Left renal cortex interstitium (tissue), 4 donors: ENCODE measurements around the gene ERC2. TPM values are rescaled to one million over a fixed set of nuclear protein-coding genes. Genes with fewer than 3 reads are reported as not detected.
"Not testable (repeated sequence)": the region's sequence is repeated elsewhere in the genome, so short reads cannot be mapped to it uniquely, and the experiment has no call there.

Experiments
- DNase-seq, 4 donors: peaks; one replicate each; pipeline ENCODE4 v3.0.0-alpha.2; 2013; ENCODE audit warnings: low read depth in 4 of 4, low spot score in 2 of 4, missing footprints in 1 of 4
- polyA plus RNA-seq, 4 donors: library from polyadenylated mRNA; unstranded; fragments of 120-200 nt; gene quantifications; one replicate each; pipeline ENCODE4 v1.2.1, GENCODE V29; 2013; ENCODE audit not compliant: insufficient read length in 4 of 4

ERC2 gene
- polyA plus RNA-seq, 4 donors: 2.0 to 4.2 (median 3.8) TPM

GRCh38 chr3:56096999-56097398 lies 371.3 kb downstream of the ERC2 start:
- DNase-seq: no peak

GRCh38 chr3:56094170-56094569 lies 374.1 kb downstream of the ERC2 start:
- DNase-seq: no peak

- no peak for DNase-seq
Observed at GRCh38 chr3:56089739-56090138, 378.5 kb downstream of the ERC2 start.

- no peak for DNase-seq
Observed at GRCh38 chr3:56087451-56088053, 380.7 kb downstream of the ERC2 start.

GRCh38 chr3:56086355-56086754 lies 381.9 kb downstream of the ERC2 start:
- DNase-seq: no peak

- no peak for DNase-seq
Observed at GRCh38 chr3:56081246-56081645, 387.0 kb downstream of the ERC2 start.

- DNase-seq: no peak
Observed at GRCh38 chr3:56076746-56077145, 391.5 kb downstream of the ERC2 start.

GRCh38 chr3:56075089-56075488 lies 393.2 kb downstream of the ERC2 start:
- no peak for DNase-seq

- DNase-seq: no peak
Observed at GRCh38 chr3:56069766-56070165, 398.5 kb downstream of the ERC2 start.

GRCh38 chr3:56066405-56066804 lies 401.9 kb downstream of the ERC2 start:
- DNase-seq: not testable (repeated sequence)

GRCh38 chr3:56064684-56065083 lies 403.6 kb downstream of the ERC2 start:
- DNase-seq: no peak

GRCh38 chr3:56061279-56061626 lies 407.0 kb downstream of the ERC2 start:
- DNase-seq: no peak

GRCh38 chr3:56060521-56061278 lies 407.6 kb downstream of the ERC2 start:
- DNase-seq: no peak

- DNase-seq: no peak
Observed at GRCh38 chr3:56059731-56060130, 408.5 kb downstream of the ERC2 start.

GRCh38 chr3:56055951-56056350 lies 412.3 kb downstream of the ERC2 start:
- no peak for DNase-seq

- DNase-seq: no peak
Observed at GRCh38 chr3:56055546-56055945, 412.7 kb downstream of the ERC2 start.

- DNase-seq: peak in 1 of 4 donors; percentile 17
Observed at GRCh38 chr3:56054844-56055243, 413.4 kb downstream of the ERC2 start.

- no peak for DNase-seq
Observed at GRCh38 chr3:56053727-56054126, 414.5 kb downstream of the ERC2 start.

- DNase-seq: no peak
Observed at GRCh38 chr3:56052188-56052587, 416.1 kb downstream of the ERC2 start.

GRCh38 chr3:56051052-56051451 lies 417.2 kb downstream of the ERC2 start:
- DNase-seq: no peak

GRCh38 chr3:56048946-56049345 lies 419.3 kb downstream of the ERC2 start:
- DNase-seq: no peak

- no peak for DNase-seq
Observed at GRCh38 chr3:56048331-56048730, 419.9 kb downstream of the ERC2 start.
